DND-41 (cell line): ENCODE data around the gene PP2D1.

ENCODE experiments used
- EZH2 ChIP-seq: IDR thresholded peaks from 3 replicates; pipeline ENCODE4 v1.6.1; 2012; ENCODE audit warnings: borderline replicate concordance, low read depth, mild to moderate bottlenecking, moderate library complexity, low read length, inconsistent platforms; ENCODE audit not compliant: severe bottlenecking
- TF ChIP-seq, protein P1 (sequence below): IDR thresholded peaks from 2 replicates; pipeline ENCODE4 v1.5.1; 2012; ENCODE audit warnings: borderline replicate concordance, low read length, moderate library complexity, mild to moderate bottlenecking; ENCODE audit not compliant: poor library complexity, severe bottlenecking; ENCODE audit errors: extremely low read depth

- TF ChIP-seq EZH2 = no peak
- TF ChIP-seq, protein P1, sequence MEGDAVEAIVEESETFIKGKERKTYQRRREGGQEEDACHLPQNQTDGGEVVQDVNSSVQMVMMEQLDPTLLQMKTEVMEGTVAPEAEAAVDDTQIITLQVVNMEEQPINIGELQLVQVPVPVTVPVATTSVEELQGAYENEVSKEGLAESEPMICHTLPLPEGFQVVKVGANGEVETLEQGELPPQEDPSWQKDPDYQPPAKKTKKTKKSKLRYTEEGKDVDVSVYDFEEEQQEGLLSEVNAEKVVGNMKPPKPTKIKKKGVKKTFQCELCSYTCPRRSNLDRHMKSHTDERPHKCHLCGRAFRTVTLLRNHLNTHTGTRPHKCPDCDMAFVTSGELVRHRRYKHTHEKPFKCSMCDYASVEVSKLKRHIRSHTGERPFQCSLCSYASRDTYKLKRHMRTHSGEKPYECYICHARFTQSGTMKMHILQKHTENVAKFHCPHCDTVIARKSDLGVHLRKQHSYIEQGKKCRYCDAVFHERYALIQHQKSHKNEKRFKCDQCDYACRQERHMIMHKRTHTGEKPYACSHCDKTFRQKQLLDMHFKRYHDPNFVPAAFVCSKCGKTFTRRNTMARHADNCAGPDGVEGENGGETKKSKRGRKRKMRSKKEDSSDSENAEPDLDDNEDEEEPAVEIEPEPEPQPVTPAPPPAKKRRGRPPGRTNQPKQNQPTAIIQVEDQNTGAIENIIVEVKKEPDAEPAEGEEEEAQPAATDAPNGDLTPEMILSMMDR = no peak
These were observed 14.6 kb downstream of the PP2D1 start for GRCh38 chr3:19997502-19997901.
